ENCODE results near the gene FCRL6.

The FCRL6 gene

GRCh38 chr1:159847231-159847630 is 45.1 kb downstream of the FCRL6 start:
- H3K36me3 ChIP-seq: no peaks in the 10 kb centered on the region

GRCh38 chr1:159848326-159848725 is 46.2 kb downstream of the FCRL6 start:
- Histone ChIP-seq H3K4me3 (no peak overlapping the region), H3K9me3 (replicated peaks in 1 of 11) (no peaks in the 10 kb centered on the region), H3K4me1 (peaks cover 0 to 42% (median 0%) of the 10 kb centered on the region in 10 experiments; a peak in 8 of 20 replicates), H3K4me2 (peak overlapping the region in 2 of 11 experiments; percentile 64 to 65; a peak in 3 of 22 replicates), H4K20me1 (no peaks in the 10 kb centered on the region), H3K27me3 (peaks cover 4 to 12% (median 9%) of the 10 kb centered on the region in 11 experiments; a peak in 21 of 22 replicates), H3K27ac (no peak overlapping the region), H3K9ac (no peak overlapping the region), H3K36me3 (no peaks in the 10 kb centered on the region)
- TF ChIP-seq Cebpa-rat (IDR thresholded peaks at IDR 0.05): no peak

More at GRCh38 chr1:159847231-159847630, 45.1 kb downstream of the FCRL6 start:
- Histone ChIP-seq H3K9me3 (replicated peaks in 1 of 11) (no peaks in the 10 kb centered on the region), H3K4me2 (no peak overlapping the region), H3K27me3 (peaks cover 0 to 1% (median 0%) of the 10 kb centered on the region in 11 experiments; a peak in 3 of 22 replicates), H3K4me3 (no peak overlapping the region), H3K9ac (no peak overlapping the region), H4K20me1 (no peaks in the 10 kb centered on the region), H3K4me1 (peaks cover 0 to 36% (median 0%) of the 10 kb centered on the region in 10 experiments; a peak in 8 of 20 replicates), H3K27ac (no peak overlapping the region)
- TF ChIP-seq Cebpa-rat (IDR thresholded peaks at IDR 0.05): no peak

GRCh38 chr1:159849626-159850366 is 47.6 kb downstream of the FCRL6 start:
- Histone ChIP-seq H3K9me3 (replicated peaks in 1 of 11) (no peaks in the 10 kb centered on the region), H3K36me3 (no peaks in the 10 kb centered on the region), H3K27me3 (peaks cover 8 to 27% (median 24%) of the 10 kb centered on the region in 11 experiments; a peak in 21 of 22 replicates), H3K4me3 (no peak overlapping the region), H3K9ac (no peak overlapping the region), H4K20me1 (no peaks in the 10 kb centered on the region), H3K4me2 (peak overlapping the region in 4 of 11 experiments; percentile 33 to 65 (median 58); a peak in 7 of 22 replicates), H3K27ac (no peak overlapping the region), H3K4me1 (peaks cover 0 to 42% (median under 1%) of the 10 kb centered on the region in 10 experiments; a peak in 8 of 20 replicates)
- TF ChIP-seq Cebpa-rat (IDR thresholded peaks at IDR 0.05): no peak

GRCh38 chr1:159851407-159851806 is 49.2 kb downstream of the FCRL6 start:
- H3K27me3 ChIP-seq: peaks cover 19 to 43% (median 40%) of the 10 kb centered on the region in 11 experiments; a peak in 21 of 22 replicates
- no peak for TF ChIP-seq Cebpa-rat (IDR thresholded peaks at IDR 0.05)

GRCh38 chr1:159853417-159854115 is 51.4 kb downstream of the FCRL6 start:
- Histone ChIP-seq H3K4me1 (peaks cover 0 to 35% (median 2%) of the 10 kb centered on the region in 10 experiments; a peak in 8 of 20 replicates), H3K36me3 (no peaks in the 10 kb centered on the region), H3K9me3 (replicated peaks in 1 of 11) (no peaks in the 10 kb centered on the region), H3K27me3 (peaks cover 19 to 44% (median 41%) of the 10 kb centered on the region in 11 experiments; a peak in 21 of 22 replicates), H3K4me3 (peak overlapping the region in 1 of 10 experiments; percentile 51; a peak in 1 of 20 replicates), H4K20me1 (no peaks in the 10 kb centered on the region), H3K27ac (no peak overlapping the region), H3K4me2 (peak overlapping the region in 3 of 11 experiments; percentile 73 to 86 (median 75); a peak in 4 of 22 replicates), H3K9ac (no peak overlapping the region)
- no peak for TF ChIP-seq Cebpa-rat (IDR thresholded peaks at IDR 0.05)

More at GRCh38 chr1:159851407-159851806, 49.2 kb downstream of the FCRL6 start:
- Histone ChIP-seq H4K20me1 (no peaks in the 10 kb centered on the region), H3K4me3 (no peak overlapping the region), H3K4me1 (peaks cover 0 to 42% (median 2%) of the 10 kb centered on the region in 10 experiments; a peak in 8 of 20 replicates), H3K9me3 (replicated peaks in 1 of 11) (no peaks in the 10 kb centered on the region), H3K9ac (no peak overlapping the region), H3K36me3 (no peaks in the 10 kb centered on the region), H3K27ac (no peak overlapping the region), H3K4me2 (no peak overlapping the region)

- Histone ChIP-seq H3K4me3 (peak overlapping the region; percentile 50 to 69 (median 58)), H3K27me3 (peaks cover 19 to 44% (median 41%) of the 10 kb centered on the region in 11 experiments; a peak in 21 of 22 replicates), H3K4me1 (peaks cover 0 to 29% (median 2%) of the 10 kb centered on the region in 10 experiments; a peak in 8 of 20 replicates), H3K27ac (no peak overlapping the region), H3K9ac (peak overlapping the region in 10 of 11 experiments; percentile 8 to 60 (median 46); a peak in 15 of 22 replicates), H3K9me3 (replicated peaks in 1 of 11) (no peaks in the 10 kb centered on the region), H4K20me1 (no peaks in the 10 kb centered on the region), H3K4me2 (peak overlapping the region; percentile 66 to 86 (median 79)), H3K36me3 (no peaks in the 10 kb centered on the region)
- no peak for TF ChIP-seq Cebpa-rat (IDR thresholded peaks at IDR 0.05)
Observed at GRCh38 chr1:159854116-159854692, 52.0 kb downstream of the FCRL6 start.

- peaks cover 0 to 24% (median 2%) of the 10 kb centered on the region in 10 experiments; a peak in 8 of 20 replicates for H3K4me1 ChIP-seq
- H3K9me3 ChIP-seq (replicated peaks in 1 of 11): no peaks in the 10 kb centered on the region
- H3K27ac ChIP-seq: no peak overlapping the region
- H3K36me3 ChIP-seq: no peaks in the 10 kb centered on the region
- peak overlapping the region; percentile 66 to 86 (median 79) for H3K4me2 ChIP-seq
- H3K4me3 ChIP-seq: peak overlapping the region; percentile 50 to 69 (median 58)
- peak overlapping the region in 10 of 11 experiments; percentile 8 to 60 (median 46); a peak in 18 of 22 replicates for H3K9ac ChIP-seq
- H4K20me1 ChIP-seq: no peaks in the 10 kb centered on the region
- no peak for TF ChIP-seq Cebpa-rat (IDR thresholded peaks at IDR 0.05)
- H3K27me3 ChIP-seq: peaks cover 19 to 44% (median 41%) of the 10 kb centered on the region in 11 experiments; a peak in 21 of 22 replicates
Observed at GRCh38 chr1:159854693-159855192, 52.6 kb downstream of the FCRL6 start.

- Histone ChIP-seq H3K4me1 (peaks cover 0 to 14% (median 0%) of the 10 kb centered on the region in 10 experiments; a peak in 4 of 20 replicates), H3K27me3 (peaks cover 19 to 44% (median 41%) of the 10 kb centered on the region in 11 experiments; a peak in 21 of 22 replicates), H4K20me1 (no peaks in the 10 kb centered on the region), H3K9me3 (replicated peaks in 1 of 11) (no peaks in the 10 kb centered on the region), H3K4me2 (no peak overlapping the region), H3K4me3 (no peak overlapping the region), H3K9ac (no peak overlapping the region), H3K27ac (no peak overlapping the region), H3K36me3 (no peaks in the 10 kb centered on the region)
- TF ChIP-seq Cebpa-rat (IDR thresholded peaks at IDR 0.05): no peak
Observed at GRCh38 chr1:159855709-159856108, 53.5 kb downstream of the FCRL6 start.
